Muscle of leg (tissue), 16 donors: ENCODE measurements around the gene DSPP. TPM values are rescaled to one million over a fixed set of nuclear protein-coding genes. Genes with fewer than 3 reads are reported as not detected.
"Not testable (repeated sequence)": the region's sequence is repeated elsewhere in the genome, so short reads cannot be mapped to it uniquely, and the experiment has no call there.

ENCODE experiments used
- DNase-seq: peaks from one replicate; pipeline ENCODE4 v3.0.0; 2013
- H3K27ac ChIP-seq: one replicate; pipeline ENCODE4 v1.5.1; 2013; ENCODE audit warnings: mild to moderate bottlenecking, low read length, control low read depth
- H3K27me3 ChIP-seq: one replicate; pipeline ENCODE4 v1.6.1; 2013; ENCODE audit warnings: low read length; ENCODE audit not compliant: control insufficient read depth, insufficient read depth
- H3K36me3 ChIP-seq: one replicate; pipeline ENCODE4 v1.6.1; 2013; ENCODE audit warnings: low read length; ENCODE audit not compliant: control insufficient read depth, insufficient read depth
- H3K4me1 ChIP-seq: one replicate; pipeline ENCODE4 v1.6.1; 2013; ENCODE audit warnings: low read length; ENCODE audit not compliant: control insufficient read depth, insufficient read depth
- H3K4me3 ChIP-seq: one replicate; pipeline ENCODE4 v1.5.1; 2013; ENCODE audit warnings: low read length, control low read depth
- H3K9me3 ChIP-seq: replicated peaks from 2 replicates; pipeline ENCODE4 v1.6.1; 2013; ENCODE audit warnings: low read depth, low read length; ENCODE audit not compliant: control insufficient read depth
- WGBS: methylation state at CpG from one replicate; pipeline ENCODE4 v1.1.5; 2013; ENCODE audit warnings: missing lambda C conversion rate; ENCODE audit not compliant: insufficient coverage; 5-methylcytosine and 5-hydroxymethylcytosine counted together
- long read RNA-seq, 11 donors: transcript quantifications; one replicate each; lab custom pipeline, GENCODE V29; 2026
- polyA plus RNA-seq, 8 donors: library from polyadenylated mRNA; unstranded; fragments of 120-200 nt; gene quantifications; one replicate each; pipeline versions ENCODE4 v1.2.1 to v1.2.3, GENCODE V29; 2013; ENCODE audit warnings: inconsistent platforms in 1 of 8, low replicate concordance in 1 of 8; ENCODE audit not compliant: insufficient read length in 8 of 8, insufficient read depth in 1 of 8
- total RNA-seq: library from RNA; stranded (reverse); fragments of 120-200 nt; gene quantifications from one replicate; pipeline ENCODE4 v1.2.4, GENCODE V29; 2013

DSPP gene
- total RNA-seq (under 0.01 TPM), polyA plus RNA-seq (under 1 TPM in 1 of 8 donors, not detected in 7; 0.03 TPM)
- long read RNA-seq, donor 1 = 0 reads
- long read RNA-seq, donor 2 = 0 reads
- long read RNA-seq, donor 3 = 0 reads
- long read RNA-seq, donor 4 = 0 reads
- long read RNA-seq, donor 5 = 0 reads
- long read RNA-seq, donor 6 = 0 reads
- long read RNA-seq, donor 7 = 0 reads
- long read RNA-seq, donor 8 = 0 reads
- long read RNA-seq, donor 9 = 0 reads
- long read RNA-seq, donor 10 = 0 reads
- long read RNA-seq, donor 11 = 0 reads

DNA sequence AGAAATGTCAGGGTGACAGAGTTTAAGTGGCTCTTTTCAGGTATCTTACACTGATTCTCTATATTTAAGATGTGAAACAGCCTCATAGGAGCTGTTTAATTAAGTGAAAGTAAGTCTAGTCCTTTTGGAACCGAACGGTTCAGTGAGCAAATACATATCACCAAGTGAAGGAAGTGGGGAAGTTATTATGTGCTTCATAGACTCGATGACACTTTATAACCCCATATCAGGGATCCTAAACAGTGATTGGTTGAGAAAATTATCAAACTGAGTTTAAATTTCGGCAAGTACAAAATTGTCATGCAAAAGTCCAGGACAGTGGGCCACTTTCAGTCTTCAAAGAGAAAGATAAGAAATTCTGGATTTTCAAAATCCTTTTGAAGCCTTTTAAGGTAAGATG is at the start of gene DSPP:
Gene DSPP, plus strand, starts transcription at position 301 of the 400 bp plus-strand sequence. CDS start 2,380 bp downstream, outside the sequence.
- no peak within 1 kb of the TSS for H3K4me3 ChIP-seq
- H3K9me3 ChIP-seq = no peaks in the 10 kb centered on the region
- WGBS = no CpG with 5 or more reads among the region's 4 CpGs
- no peak within 1 kb of the TSS for H3K27ac ChIP-seq
- H3K27me3 ChIP-seq = no peaks in the 10 kb centered on the region
- H3K4me1 ChIP-seq = no peaks in the 10 kb centered on the region
- DNase-seq = no peak
- H3K36me3 ChIP-seq = no peaks in the 10 kb centered on the region

DNA sequence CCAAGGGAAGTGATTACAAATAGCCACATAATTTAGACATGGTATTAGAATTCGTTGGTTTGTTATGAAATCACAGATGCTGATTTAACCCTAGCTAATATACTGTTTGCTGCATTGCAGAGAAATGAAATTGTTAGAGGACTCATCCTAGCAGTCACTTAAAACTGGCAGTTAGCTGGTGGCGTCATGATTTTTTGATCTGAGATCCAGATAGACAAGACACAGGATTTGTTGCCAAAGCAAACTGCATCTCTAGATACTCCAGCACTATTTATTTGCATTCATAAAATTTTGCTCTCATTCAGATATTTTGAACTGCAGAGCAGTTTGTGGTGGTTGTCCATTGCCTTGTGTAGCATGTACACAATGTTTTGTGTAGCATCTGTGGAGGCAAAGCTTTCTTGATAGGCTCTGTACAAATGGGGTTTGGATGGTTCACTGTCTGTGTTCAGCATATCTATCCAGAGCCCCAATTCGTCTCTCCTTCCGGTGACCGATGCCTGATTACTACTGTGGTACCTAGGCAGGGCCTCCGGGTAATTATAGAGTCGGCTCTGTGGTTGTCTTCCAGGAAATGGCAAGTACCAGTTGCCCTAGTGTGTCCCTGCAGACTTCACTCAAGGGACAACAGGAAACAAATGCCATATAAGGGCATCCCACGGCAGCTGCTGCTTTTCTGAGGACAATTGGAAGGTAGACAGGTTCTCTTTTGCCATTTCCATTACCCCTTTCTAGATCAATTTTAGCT is 49.1 kb upstream of the DSPP start:
- DNase-seq = peak; percentile 28
- Histone ChIP-seq H3K4me1 (peaks cover 5% of the 10 kb centered on the region), H3K4me3 (no peak overlapping the region), H3K36me3 (no peaks in the 10 kb centered on the region), H3K27ac (no peak overlapping the region), H3K9me3 (no peaks in the 10 kb centered on the region), H3K27me3 (no peaks in the 10 kb centered on the region)
- WGBS = 43% methylated on average over 3 of the region's 8 CpGs

DNA sequence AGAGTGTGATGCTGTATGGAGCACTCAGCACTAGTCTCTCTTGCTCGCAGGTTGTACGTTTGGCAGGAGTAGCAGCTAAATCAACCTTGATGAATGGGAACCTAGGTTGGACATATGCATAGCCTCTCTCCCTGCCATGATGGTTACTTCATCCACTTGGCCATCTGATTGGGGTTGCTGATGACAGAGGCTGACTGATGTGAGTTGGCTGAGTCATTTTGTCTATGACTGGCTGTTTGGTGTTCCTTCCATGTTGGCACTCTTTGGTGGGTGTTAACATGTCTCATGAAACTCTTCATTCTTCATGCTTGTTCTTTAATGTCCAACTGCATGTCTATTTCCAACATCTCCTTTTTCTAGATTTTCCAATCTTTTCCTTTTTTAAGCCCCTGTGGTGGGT is 47.5 kb upstream of the DSPP start:
- H3K36me3 ChIP-seq = no peaks in the 10 kb centered on the region
- 100% methylated on average over 2 of the region's 2 CpGs for WGBS
- H3K9me3 ChIP-seq = no peaks in the 10 kb centered on the region
- DNase-seq = no peak
- no peak overlapping the region for H3K4me3 ChIP-seq
- no peak overlapping the region for H3K27ac ChIP-seq
- H3K4me1 ChIP-seq = peaks cover 5% of the 10 kb centered on the region
- no peaks in the 10 kb centered on the region for H3K27me3 ChIP-seq

DNA sequence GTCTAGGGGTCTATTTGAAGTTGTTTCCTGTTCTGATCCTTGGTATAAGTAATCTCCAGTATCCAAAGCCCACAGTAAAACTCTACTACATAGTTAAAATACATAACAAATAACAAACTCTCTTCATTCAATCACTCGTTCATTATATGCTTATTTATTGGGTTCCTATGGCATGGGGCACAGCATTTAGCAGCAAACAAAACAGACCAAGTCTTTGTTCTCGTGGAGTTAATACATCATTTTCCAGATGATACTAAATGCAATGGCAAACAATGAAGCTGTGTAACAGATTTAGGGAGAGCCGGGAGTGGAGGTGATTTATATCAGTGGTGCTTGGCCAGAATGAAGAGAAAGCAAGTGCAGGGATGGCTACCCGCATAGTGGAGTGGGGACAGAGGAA is 42.6 kb upstream of the DSPP start:
- no peaks in the 10 kb centered on the region for H3K36me3 ChIP-seq
- 68% methylated on average over 2 of the region's 4 CpGs for WGBS
- H3K4me3 ChIP-seq = no peak overlapping the region
- no peak overlapping the region for H3K27ac ChIP-seq
- H3K27me3 ChIP-seq = no peaks in the 10 kb centered on the region
- no peaks in the 10 kb centered on the region for H3K4me1 ChIP-seq
- no peak for DNase-seq
- H3K9me3 ChIP-seq = no peaks in the 10 kb centered on the region

GRCh38 chr4:87566276-87566675 is 42.1 kb upstream of the DSPP start:
- Histone ChIP-seq H3K9me3 (no peaks in the 10 kb centered on the region), H3K36me3 (no peaks in the 10 kb centered on the region), H3K4me3 (no peak overlapping the region), H3K4me1 (no peaks in the 10 kb centered on the region), H3K27me3 (no peaks in the 10 kb centered on the region), H3K27ac (no peak overlapping the region)
- no CpG with 5 or more reads among the region's 2 CpGs for WGBS
- DNase-seq = no peak

DNA sequence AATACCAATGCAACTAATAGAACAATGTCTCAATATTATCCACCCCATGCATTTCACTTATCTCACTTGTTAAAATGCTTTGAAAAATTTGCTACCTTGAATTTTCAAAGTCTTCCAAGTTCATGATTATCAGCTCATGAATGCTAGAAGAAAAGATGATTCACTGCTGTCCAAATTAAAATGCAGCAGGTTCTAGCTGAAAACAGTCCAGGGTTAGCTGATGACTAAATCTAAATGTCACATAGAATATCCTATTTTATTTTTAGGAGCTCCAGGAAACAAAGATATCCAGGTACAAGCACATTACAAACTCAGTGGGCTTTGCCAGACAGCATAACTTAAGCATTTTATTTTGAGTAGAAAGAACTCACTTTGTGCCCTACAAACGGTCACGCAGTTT is 41.1 kb upstream of the DSPP start:
- H3K27me3 ChIP-seq = no peaks in the 10 kb centered on the region
- no peak overlapping the region for H3K27ac ChIP-seq
- H3K9me3 ChIP-seq = no peaks in the 10 kb centered on the region
- H3K4me3 ChIP-seq = no peak overlapping the region
- no peaks in the 10 kb centered on the region for H3K4me1 ChIP-seq
- no peak for DNase-seq
- WGBS = no CpG with 5 or more reads among the region's 2 CpGs
- no peaks in the 10 kb centered on the region for H3K36me3 ChIP-seq

DNA sequence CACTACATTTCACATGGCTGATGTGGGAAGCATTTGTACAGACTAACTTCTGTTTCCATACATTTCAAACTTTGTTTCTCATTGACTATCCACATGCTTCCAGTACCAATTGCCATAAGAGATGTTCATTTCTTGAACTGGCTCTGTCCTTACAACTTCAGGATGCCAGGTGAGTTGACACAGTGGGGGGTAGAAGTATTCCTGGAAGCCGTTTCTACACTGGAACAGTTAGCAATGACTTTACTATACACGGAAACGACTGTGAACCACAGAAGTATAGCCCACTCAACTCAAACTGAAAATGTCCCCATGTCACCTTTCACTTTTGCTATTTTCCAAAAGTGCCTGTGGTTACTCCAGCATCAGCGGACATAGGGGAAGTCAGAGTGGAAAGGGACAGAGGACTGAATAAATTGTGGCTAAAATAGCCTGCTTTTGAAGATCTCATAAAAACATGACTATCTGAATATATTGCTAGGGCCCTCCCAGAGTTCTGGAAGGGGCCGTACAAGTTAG is 38.0 kb upstream of the DSPP start:
- DNase-seq = no peak
- Histone ChIP-seq H3K4me1 (no peaks in the 10 kb centered on the region), H3K36me3 (no peaks in the 10 kb centered on the region), H3K27ac (no peak overlapping the region), H3K27me3 (no peaks in the 10 kb centered on the region), H3K9me3 (no peaks in the 10 kb centered on the region), H3K4me3 (no peak overlapping the region)
- no CpG with 5 or more reads among the region's 5 CpGs for WGBS

GRCh38 chr4:87574376-87574775 is 34.0 kb upstream of the DSPP start:
- H3K27me3 ChIP-seq, H3K36me3 ChIP-seq, H3K4me1 ChIP-seq, H3K4me3 ChIP-seq, DNase-seq, H3K9me3 ChIP-seq, H3K27ac ChIP-seq: not testable (repeated sequence)

GRCh38 chr4:87574996-87575395 is 33.3 kb upstream of the DSPP start:
- no peak for DNase-seq
- Histone ChIP-seq H3K4me1 (no peaks in the 10 kb centered on the region), H3K27me3 (no peaks in the 10 kb centered on the region), H3K9me3 (no peaks in the 10 kb centered on the region), H3K4me3 (no peak overlapping the region), H3K36me3 (no peaks in the 10 kb centered on the region), H3K27ac (no peak overlapping the region)
- WGBS = no CpG with 5 or more reads among the region's 3 CpGs

- Histone ChIP-seq H3K4me1 (no peaks in the 10 kb centered on the region), H3K9me3 (no peaks in the 10 kb centered on the region), H3K27me3 (no peaks in the 10 kb centered on the region), H3K36me3 (no peaks in the 10 kb centered on the region), H3K27ac (no peak overlapping the region), H3K4me3 (no peak overlapping the region)
- DNase-seq = no peak
- no CpG with 5 or more reads among the region's 1 CpG for WGBS
These were observed 32.9 kb upstream of the DSPP start for GRCh38 chr4:87575408-87575807.
